Osteocyte (in vitro differentiated cells): ENCODE measurements around the gene WDR64. TPM values are rescaled to one million over a fixed set of nuclear protein-coding genes. Genes with fewer than 3 reads are reported as not detected.

Experiments used
- DNase-seq: peaks from one replicate; pipeline ENCODE4 v3.0.0; 2021; ENCODE audit warnings: mixed read lengths; ENCODE audit not compliant: unreplicated experiment; ENCODE audit errors: extremely low spot score
- H3K27ac Mint-ChIP-seq: one replicate; pipeline ENCODE4 v1.8.0; 2021; ENCODE audit warnings: mild to moderate bottlenecking, mixed read lengths; ENCODE audit not compliant: unreplicated experiment
- H3K27me3 Mint-ChIP-seq: one replicate; pipeline ENCODE4 v1.8.0; 2021; ENCODE audit warnings: mixed read lengths; ENCODE audit not compliant: unreplicated experiment
- H3K36me3 Mint-ChIP-seq: one replicate; pipeline ENCODE4 v1.8.0; 2021; ENCODE audit warnings: mixed read lengths; ENCODE audit not compliant: unreplicated experiment
- H3K4me1 Mint-ChIP-seq: one replicate; pipeline ENCODE4 v1.8.0; 2021; ENCODE audit warnings: mixed read lengths; ENCODE audit not compliant: unreplicated experiment
- H3K4me3 Mint-ChIP-seq: one replicate; pipeline ENCODE4 v1.8.0; 2021; ENCODE audit warnings: mild to moderate bottlenecking, moderate library complexity, mixed read lengths; ENCODE audit not compliant: unreplicated experiment
- H3K9me3 Mint-ChIP-seq: one replicate; pipeline ENCODE4 v1.8.0; 2021; ENCODE audit warnings: mixed read lengths; ENCODE audit not compliant: unreplicated experiment
- CTCF ChIP-seq: fragments of 200-600 bp; sonication (generic); IDR thresholded peaks from 2 replicates; pipeline ENCODE4 v1.5.0; 2021; ENCODE audit warnings: antibody characterized with exemption, mild to moderate bottlenecking, moderate library complexity
- total RNA-seq: library from RNA; stranded (reverse); gene quantifications from 2 replicates; pipeline ENCODE4 v1.2.1, GENCODE V29; 2021

The WDR64 gene
- total RNA-seq, 1 donor from 2014 or later = not detected

- Mint-ChIP-seq H3K9me3 (no peaks in the 10 kb centered on the region), H3K4me3 (no peak overlapping the region), H3K4me1 (peaks cover 11% of the 10 kb centered on the region), H3K36me3 (no peaks in the 10 kb centered on the region), H3K27ac (no peak overlapping the region), H3K27me3 (peaks cover 21% of the 10 kb centered on the region)
- no peak for TF ChIP-seq CTCF
- DNase-seq = no peak
Observed at GRCh38 chr1:241716915-241717656, 65.0 kb downstream of the WDR64 start.

- H3K9me3 Mint-ChIP-seq = no peaks in the 10 kb centered on the region
- no peak overlapping the region for H3K27ac Mint-ChIP-seq
- peaks cover 11% of the 10 kb centered on the region for H3K4me1 Mint-ChIP-seq
- DNase-seq = no peak
- no peaks in the 10 kb centered on the region for H3K36me3 Mint-ChIP-seq
- TF ChIP-seq CTCF = no peak
- H3K4me3 Mint-ChIP-seq = no peak overlapping the region
- peaks cover 24% of the 10 kb centered on the region for H3K27me3 Mint-ChIP-seq
Observed at GRCh38 chr1:241717975-241718374, 65.9 kb downstream of the WDR64 start.

GRCh38 chr1:241721011-241721410 lies 68.9 kb downstream of the WDR64 start:
- no peaks in the 10 kb centered on the region for H3K36me3 Mint-ChIP-seq
- no peaks in the 10 kb centered on the region for H3K9me3 Mint-ChIP-seq
- TF ChIP-seq CTCF = no peak
- no peak overlapping the region for H3K4me3 Mint-ChIP-seq
- H3K27me3 Mint-ChIP-seq = peaks cover 35% of the 10 kb centered on the region
- no peak overlapping the region for H3K27ac Mint-ChIP-seq
- DNase-seq = no peak
- peaks cover 1% of the 10 kb centered on the region for H3K4me1 Mint-ChIP-seq

- H3K4me3 Mint-ChIP-seq = no peak overlapping the region
- no peak overlapping the region for H3K27ac Mint-ChIP-seq
- TF ChIP-seq CTCF = no peak
- H3K9me3 Mint-ChIP-seq = no peaks in the 10 kb centered on the region
- H3K27me3 Mint-ChIP-seq = peaks cover 35% of the 10 kb centered on the region
- DNase-seq = no peak
- H3K4me1 Mint-ChIP-seq = no peaks in the 10 kb centered on the region
- H3K36me3 Mint-ChIP-seq = no peaks in the 10 kb centered on the region
Observed at GRCh38 chr1:241722947-241723346, 70.9 kb downstream of the WDR64 start.

- Mint-ChIP-seq H3K27me3 (peaks cover 44% of the 10 kb centered on the region), H3K27ac (no peak overlapping the region), H3K36me3 (no peaks in the 10 kb centered on the region), H3K4me3 (no peak overlapping the region), H3K4me1 (no peaks in the 10 kb centered on the region), H3K9me3 (no peaks in the 10 kb centered on the region)
- TF ChIP-seq CTCF = no peak
- no peak for DNase-seq
Observed at GRCh38 chr1:241724741-241725356, 72.8 kb downstream of the WDR64 start.
